Measurements from ENCODE around the gene FHOD3.

DNA sequence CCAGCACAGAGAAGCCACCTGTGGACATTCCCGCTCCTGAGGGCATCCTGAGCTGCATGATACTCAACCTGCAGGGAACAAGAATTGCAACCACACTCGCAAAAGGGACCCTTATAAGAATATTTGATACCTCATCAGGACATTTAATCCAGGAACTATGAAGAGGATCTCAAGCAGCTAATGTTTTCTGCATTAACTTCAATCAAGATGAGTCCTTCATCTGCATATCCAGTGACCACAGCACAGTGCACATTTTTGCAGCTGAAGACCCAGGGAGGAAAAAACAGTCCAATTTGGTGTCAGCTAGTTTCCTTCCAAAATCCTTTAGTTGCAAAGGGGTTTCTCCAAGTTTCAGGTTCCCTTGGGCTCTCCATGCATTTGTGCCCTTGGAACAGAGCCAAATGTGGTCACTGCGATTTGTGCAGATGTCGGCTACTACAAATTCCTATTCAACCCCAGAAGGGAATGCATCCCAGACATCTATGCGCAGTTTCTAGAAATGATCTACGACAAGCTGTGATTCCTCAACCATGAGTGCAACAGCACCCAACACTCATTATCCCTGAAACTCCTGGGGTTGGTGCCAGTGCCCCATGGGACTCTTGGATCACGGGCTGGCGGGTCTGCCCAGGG lies 23.3 kb upstream of the FHOD3 start:
- TF ChIP-seq, protein P1, sequence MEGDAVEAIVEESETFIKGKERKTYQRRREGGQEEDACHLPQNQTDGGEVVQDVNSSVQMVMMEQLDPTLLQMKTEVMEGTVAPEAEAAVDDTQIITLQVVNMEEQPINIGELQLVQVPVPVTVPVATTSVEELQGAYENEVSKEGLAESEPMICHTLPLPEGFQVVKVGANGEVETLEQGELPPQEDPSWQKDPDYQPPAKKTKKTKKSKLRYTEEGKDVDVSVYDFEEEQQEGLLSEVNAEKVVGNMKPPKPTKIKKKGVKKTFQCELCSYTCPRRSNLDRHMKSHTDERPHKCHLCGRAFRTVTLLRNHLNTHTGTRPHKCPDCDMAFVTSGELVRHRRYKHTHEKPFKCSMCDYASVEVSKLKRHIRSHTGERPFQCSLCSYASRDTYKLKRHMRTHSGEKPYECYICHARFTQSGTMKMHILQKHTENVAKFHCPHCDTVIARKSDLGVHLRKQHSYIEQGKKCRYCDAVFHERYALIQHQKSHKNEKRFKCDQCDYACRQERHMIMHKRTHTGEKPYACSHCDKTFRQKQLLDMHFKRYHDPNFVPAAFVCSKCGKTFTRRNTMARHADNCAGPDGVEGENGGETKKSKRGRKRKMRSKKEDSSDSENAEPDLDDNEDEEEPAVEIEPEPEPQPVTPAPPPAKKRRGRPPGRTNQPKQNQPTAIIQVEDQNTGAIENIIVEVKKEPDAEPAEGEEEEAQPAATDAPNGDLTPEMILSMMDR (IDR thresholded peaks at IDR 0.05; ENCODE audit: low read length), result no peak
- TF ChIP-seq EZH2 (optimal IDR thresholded peaks at IDR 0.05; ENCODE audit: low read depth, low read length) (no peak), EZH2phosphoT487 (IDR thresholded peaks at IDR 0.05; ENCODE audit: low read length) (no peak)

All from MM.1S (cell line).